Measurements from ENCODE around the gene RXYLT1. TPM values are rescaled to one million over a fixed set of nuclear protein-coding genes. Genes with fewer than 3 reads are reported as not detected.
A peak's percentile ranks its signal among the peaks of the same experiment; 100 is the strongest.
"Not testable (repeated sequence)": the region's sequence is repeated elsewhere in the genome, so short reads cannot be mapped to it uniquely, and the experiment has no call there.

Gene RXYLT1, protein sequence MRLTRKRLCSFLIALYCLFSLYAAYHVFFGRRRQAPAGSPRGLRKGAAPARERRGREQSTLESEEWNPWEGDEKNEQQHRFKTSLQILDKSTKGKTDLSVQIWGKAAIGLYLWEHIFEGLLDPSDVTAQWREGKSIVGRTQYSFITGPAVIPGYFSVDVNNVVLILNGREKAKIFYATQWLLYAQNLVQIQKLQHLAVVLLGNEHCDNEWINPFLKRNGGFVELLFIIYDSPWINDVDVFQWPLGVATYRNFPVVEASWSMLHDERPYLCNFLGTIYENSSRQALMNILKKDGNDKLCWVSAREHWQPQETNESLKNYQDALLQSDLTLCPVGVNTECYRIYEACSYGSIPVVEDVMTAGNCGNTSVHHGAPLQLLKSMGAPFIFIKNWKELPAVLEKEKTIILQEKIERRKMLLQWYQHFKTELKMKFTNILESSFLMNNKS
- polyA plus RNA-seq (ENCODE audit: insufficient read length in 4 of 4), result 10 to 100 TPM; 24.8 to 37.4 (median 31.3) TPM

DNA sequence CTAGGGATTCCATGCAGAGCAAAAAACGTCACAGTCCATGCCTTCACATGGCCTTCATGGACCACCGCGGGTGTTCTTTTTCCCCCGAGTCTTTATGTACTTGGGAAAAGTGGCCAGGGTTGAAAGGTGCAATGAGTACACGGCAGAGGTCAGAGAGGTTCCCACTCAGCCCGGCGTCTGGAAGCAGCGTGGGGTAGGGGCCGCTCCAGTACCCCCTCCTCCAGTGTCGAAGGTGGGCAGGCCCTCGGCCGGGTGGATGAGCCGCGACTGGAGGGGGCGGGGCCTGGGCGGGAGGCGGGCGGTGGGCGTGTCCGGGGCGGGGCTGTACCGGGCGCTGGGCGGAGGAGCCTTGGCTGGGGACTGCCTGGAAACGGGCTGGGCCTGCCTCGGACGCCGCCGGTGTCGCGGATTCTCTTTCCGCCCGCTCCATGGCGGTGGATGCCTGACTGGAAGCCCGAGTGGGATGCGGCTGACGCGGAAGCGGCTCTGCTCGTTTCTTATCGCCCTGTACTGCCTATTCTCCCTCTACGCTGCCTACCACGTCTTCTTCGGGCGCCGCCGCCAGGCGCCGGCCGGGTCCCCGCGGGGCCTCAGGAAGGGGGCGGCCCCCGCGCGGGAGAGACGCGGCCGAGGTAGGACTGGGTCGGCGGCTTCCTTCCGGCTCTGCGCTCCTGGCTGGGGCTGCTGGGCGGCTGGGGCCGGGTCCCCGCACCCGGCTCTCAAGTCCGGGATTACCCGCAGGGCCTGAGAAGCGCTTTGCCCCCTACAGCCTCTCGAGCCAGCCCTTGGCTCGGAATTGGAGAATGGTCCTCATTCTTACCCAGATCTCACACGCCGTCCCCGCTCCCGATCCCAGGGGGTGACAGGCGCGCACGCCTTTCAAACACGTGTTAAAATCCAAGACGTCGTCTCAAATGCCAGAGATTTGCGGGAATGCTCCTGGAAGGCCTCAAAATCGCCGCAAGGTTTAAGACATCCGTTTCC is at the start of gene RXYLT1:
Gene RXYLT1 (plus strand): TSS at position 412 of the 984 bp plus-strand sequence. CDS start 52 bp downstream, at position 464.
- DNase-seq (ENCODE audit: low read depth in 4 of 4, low spot score in 3 of 4), result peak; percentile 57 to 83 (median 69)

DNA sequence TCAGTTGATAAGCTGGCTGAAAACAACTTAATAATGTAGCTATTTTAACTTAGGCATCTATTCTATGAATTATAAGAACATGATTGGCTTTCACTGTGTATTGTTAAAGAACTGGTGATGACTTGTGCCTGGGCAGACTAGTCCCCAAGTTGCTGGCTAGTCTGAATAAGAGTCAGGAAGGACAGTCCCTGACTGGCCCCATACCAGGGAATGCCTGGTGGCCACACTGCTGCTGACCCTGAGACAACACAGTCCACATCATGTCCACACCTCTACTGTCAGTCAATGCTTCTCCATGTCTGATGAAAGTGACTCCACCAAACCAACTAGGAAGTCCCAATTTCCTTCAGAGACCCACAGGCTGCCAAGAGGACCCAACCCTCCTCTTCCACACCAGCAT is 46.9 kb upstream of the RXYLT1 start:
- not testable (repeated sequence) for DNase-seq (ENCODE audit: low read depth in 4 of 4, low spot score in 3 of 4)

- not testable (repeated sequence) for DNase-seq (ENCODE audit: low read depth in 4 of 4, low spot score in 3 of 4)
These were observed 46.1 kb upstream of the RXYLT1 start for GRCh38 chr12:63733585-63733984.

- not testable (repeated sequence) for DNase-seq (ENCODE audit: low read depth in 4 of 4, low spot score in 3 of 4)
These were observed 39.2 kb upstream of the RXYLT1 start for GRCh38 chr12:63740551-63740950.

DNA sequence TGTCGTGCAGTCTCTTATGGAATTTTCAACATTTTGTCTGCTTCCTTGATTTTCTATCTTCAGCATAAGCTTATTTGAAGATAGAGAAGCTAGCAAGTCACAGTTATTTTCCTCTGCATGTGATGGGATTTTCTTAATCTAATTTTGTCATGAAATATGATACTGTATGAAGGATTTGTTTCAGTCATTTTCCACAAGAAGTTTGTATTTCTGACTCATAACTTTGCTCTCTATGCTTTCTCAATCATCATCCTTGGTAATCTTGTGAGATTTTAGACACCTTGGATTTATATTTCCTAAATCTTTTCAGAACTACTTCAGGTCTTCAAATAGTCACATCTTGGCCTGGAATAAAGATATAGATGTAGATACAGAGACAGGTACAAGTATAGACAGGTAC is 38.3 kb upstream of the RXYLT1 start:
- not testable (repeated sequence) for DNase-seq (ENCODE audit: low read depth in 4 of 4, low spot score in 3 of 4)

- DNase-seq (ENCODE audit: low read depth in 4 of 4, low spot score in 3 of 4), result not testable (repeated sequence)
These were observed 35.6 kb upstream of the RXYLT1 start for GRCh38 chr12:63744110-63744509.

- DNase-seq (ENCODE audit: low read depth in 4 of 4, low spot score in 3 of 4), result not testable (repeated sequence)
These were observed 33.2 kb upstream of the RXYLT1 start for GRCh38 chr12:63746470-63746869.

DNA sequence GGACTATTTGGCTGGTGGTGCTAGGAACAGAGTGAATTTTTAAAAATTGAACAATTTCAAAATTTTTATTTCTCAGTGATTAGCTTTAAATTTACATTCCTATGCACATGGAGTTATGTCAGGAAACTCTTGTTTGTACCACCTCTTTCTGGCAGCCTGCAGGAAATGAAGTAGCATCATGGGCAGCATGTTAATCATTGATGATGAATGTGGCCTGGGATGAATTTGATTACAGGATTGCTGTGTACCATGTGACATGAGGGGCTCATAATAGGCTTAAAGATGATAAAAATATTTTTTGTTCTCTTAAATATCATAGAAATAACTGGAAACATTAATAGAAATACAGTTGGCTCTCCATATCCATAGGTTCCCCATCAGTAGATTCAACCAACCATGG is 32.6 kb upstream of the RXYLT1 start:
- DNase-seq (ENCODE audit: low read depth in 4 of 4, low spot score in 3 of 4), result not testable (repeated sequence)

DNA sequence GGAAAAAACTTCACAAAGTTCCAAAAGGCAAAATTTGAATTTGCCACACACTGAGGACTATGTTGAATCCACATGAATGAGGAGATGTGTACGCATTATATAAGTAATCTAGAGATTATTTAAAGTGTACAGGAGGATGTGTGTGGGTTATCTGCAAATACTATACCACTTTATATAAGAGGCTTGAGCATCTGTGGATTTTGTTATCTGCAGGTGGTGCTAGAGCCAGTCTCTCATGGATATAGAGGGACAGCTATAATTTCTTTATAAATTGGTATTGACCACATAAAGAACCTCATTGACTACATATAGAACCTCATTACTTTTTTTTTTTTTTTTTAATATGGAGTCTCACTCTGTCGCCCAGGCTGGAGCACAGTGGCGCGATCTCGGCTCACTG is 32.2 kb upstream of the RXYLT1 start:
- no peak for DNase-seq (ENCODE audit: low read depth in 4 of 4, low spot score in 3 of 4)

DNA sequence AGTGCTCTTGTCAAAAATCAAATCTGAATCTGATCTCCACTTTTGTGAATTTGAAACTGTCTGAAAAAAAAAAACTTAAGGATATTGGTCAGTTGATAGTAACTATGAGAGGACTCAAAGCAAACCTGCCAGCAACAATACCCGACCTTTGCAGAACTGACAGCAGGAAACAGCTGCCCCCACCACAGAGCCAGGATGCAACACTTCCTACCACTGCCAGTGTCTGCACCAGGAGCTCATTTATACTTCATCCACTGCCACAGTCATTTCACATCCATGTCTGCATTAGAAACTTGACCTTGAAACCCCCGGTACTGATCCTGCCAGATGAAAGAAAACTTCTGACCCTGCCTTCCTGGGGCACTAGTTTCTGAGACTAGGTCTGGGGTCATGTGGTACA is 27.4 kb upstream of the RXYLT1 start:
- no peak for DNase-seq (ENCODE audit: low read depth in 4 of 4, low spot score in 3 of 4)

DNA sequence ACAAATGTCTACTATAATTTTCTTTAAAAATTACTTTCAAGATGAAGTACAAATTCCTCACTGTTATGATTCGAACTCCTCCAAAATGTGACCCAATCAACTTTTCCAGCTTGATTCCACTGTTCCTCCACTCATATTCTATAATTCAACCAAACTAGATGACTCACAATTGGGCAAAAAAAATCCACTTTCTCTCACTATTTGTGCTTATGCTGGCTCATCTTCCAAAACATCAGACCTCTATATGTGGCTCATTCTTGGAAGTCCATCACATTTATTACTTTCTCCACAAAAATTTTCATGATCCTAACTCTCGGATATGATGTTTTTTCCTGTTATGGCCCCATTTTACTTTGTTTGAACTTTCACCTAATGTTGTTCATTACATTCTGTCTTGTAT is 26.9 kb upstream of the RXYLT1 start:
- no peak for DNase-seq (ENCODE audit: low read depth in 4 of 4, low spot score in 3 of 4)

DNA sequence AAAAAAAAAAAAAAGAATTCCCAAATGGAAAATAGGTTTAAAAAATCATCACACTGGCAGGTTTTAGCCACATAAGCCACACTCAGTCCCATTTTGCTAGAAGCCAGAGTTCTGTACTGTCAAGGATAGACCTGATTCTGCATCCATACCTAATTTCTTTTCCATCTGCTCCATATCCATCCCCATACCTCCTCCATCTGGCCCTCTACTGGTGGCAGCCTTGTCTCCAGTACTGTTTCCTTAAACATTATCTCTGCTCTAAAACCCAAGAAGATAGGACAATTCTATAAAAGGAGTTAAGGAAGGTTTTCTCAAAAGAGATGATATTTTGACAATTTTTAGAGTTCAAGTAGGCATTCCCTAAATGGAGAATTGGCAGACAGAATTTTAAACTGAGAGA is 26.0 kb upstream of the RXYLT1 start:
- DNase-seq (ENCODE audit: low read depth in 4 of 4, low spot score in 3 of 4), result no peak

DNA sequence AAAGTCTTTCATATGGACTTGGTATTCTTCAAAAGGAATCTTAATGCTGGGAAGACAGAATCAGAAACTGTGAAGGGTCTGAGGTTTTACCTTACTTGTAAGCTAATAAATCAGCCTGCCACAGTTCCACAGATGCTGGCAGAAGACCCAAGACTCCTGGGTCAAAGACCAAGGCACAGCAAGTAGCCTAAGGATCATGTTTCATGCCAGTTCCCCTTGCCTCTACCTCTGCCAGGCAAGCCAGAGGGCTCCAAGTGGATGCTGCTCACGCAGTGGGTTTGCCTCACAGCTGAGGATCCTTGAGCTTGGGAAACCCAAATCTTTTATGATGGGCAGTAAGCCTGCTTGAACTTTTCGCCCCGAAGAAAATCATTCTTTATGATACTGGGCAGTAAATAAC is 15.2 kb upstream of the RXYLT1 start:
- DNase-seq (ENCODE audit: low read depth in 4 of 4, low spot score in 3 of 4), result peak in 1 of 4 donors; percentile 25

- DNase-seq (ENCODE audit: low read depth in 4 of 4, low spot score in 3 of 4), result no peak
These were observed 13.2 kb upstream of the RXYLT1 start for GRCh38 chr12:63766498-63766897.

GRCh38 chr12:63770375-63770774 is 9.3 kb upstream of the RXYLT1 start:
- no peak for DNase-seq (ENCODE audit: low read depth in 4 of 4, low spot score in 3 of 4)

DNA sequence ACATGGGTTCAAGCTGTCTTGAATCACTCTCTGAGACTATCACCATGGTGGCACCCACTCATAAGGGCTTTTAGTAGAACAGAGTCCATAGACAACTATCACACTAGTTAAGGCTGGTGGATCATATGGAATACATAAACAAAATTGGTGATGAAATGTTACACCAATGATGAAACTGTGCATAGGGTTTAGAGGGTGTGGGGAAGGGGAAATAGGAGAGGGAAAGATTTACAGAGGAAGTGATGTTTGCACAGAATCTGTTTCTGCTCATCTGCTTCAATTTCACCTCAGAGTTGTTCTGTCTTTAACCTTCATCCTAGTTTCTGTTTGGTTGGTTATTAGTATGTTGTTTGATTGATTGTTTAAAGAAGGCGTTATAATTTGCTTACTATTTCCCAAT is 2.4 kb upstream of the RXYLT1 start:
- DNase-seq (ENCODE audit: low read depth in 4 of 4, low spot score in 3 of 4), result no peak

GRCh38 chr12:63782466-63782865 is 2.8 kb downstream of the RXYLT1 start:
- no peak for DNase-seq (ENCODE audit: low read depth in 4 of 4, low spot score in 3 of 4)

- no peak for DNase-seq (ENCODE audit: low read depth in 4 of 4, low spot score in 3 of 4)
These were observed 7.6 kb downstream of the RXYLT1 start for GRCh38 chr12:63787306-63787705.

GRCh38 chr12:63790608-63790945 is 10.9 kb downstream of the RXYLT1 start:
- no peak for DNase-seq (ENCODE audit: low read depth in 4 of 4, low spot score in 3 of 4)

DNA sequence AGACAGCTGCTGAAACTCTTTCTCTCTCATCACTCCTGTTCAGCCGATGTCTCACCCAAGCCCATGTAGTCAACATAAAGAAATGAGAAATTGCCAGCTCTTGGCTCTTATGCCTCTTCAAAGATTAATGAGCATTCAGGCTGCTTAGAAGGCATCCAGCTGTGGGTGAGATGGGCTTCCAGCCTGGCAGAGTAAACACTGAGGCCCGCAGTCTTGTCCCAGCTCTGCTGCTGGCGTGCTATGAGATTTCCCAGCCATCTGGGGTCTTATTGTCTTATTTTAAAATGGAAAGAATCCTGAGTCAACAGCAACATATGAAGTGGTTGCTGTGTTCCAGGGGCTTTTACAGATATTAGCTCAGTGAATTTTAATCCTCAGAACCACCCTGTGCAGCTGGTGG is 12.6 kb downstream of the RXYLT1 start:
- DNase-seq (ENCODE audit: low read depth in 4 of 4, low spot score in 3 of 4), result no peak

DNA sequence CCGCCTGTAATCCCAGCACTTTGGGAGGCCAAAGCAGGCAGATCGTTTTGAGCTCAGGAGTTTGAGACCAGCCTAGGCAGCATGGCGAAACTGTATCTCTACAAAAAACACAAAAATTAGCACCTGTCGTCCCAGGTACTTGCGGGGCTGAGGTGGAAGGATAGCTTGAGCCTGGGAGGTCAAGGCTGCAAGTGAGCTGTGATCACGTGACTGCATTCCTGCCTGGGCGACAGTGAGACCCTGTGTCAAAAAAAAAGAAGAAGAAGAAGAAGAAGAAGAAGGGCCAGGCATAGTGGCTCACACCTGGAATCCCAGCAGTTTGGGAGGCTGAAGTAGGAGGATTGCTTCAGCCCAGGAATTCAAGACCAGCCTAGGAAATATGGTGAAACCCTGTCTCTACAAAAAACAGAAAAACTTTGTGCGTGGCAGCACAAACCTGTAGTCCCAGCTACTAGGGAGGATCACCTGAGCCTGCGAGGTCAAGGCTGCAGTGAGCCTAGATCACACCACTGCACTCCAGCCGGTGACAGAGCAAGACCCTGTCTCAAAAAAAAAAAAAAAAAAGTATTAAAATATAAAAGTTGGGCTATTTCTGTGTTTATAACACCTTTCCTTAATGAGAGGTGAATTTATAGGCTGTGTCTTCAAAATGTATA is 15.5 kb downstream of the RXYLT1 start:
- no peak for DNase-seq (ENCODE audit: low read depth in 4 of 4, low spot score in 3 of 4)
